ENCODE data around the gene CCL21.

The CCL21 gene

DNA sequence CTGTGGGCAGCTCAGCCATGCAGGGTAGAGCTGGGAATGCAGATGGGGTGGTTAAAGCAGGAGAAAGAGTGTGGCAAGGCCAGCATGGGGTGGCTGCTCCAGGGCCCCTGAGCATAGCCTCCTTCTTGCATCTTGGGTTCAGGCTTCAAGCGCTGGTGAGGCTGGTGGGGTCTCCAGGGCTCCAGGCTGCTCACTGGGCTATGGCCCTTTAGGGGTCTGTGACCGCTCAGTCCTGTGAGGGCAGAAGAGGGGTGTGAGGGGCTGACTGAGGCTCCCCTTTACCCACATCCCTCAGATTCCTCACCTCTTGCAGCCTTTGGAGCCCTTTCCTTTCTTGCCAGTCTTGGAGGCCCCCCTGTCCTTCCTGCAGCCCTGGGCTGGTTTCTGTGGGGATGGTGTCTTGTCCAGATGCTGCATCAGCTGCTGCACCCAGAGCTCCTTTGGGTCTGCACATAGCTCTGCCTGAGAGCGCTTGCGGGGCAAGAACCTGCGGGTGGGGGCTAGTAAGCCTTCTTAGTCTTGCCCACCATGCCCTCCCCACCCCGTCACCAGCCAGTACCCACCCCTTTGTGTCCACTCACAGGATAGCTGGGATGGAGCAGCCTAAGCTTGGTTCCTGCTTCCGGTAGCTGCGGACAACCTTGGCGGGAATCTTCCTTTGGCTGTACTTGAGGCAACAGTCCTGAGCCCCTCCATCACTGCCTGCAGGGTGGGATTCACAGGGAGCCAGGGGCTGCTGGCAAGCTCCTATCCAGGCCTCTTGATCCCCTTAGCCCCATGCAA lies 549 bp downstream of the CCL21 start:
- no peak overlapping the region for H3K9ac ChIP-seq (ENCODE audit: low read depth in 1 of 2, low read length in 2 of 2)
- no peaks in the 10 kb centered on the region for H3K9me3 ChIP-seq (ENCODE audit: control insufficient read depth in 1 of 2, low read length in 2 of 2)
- no peaks in the 10 kb centered on the region for H3K36me3 ChIP-seq (ENCODE audit: control insufficient read depth in 1 of 2, insufficient read depth in 2 of 2, low read length in 2 of 2)
- H3K27ac ChIP-seq (ENCODE audit: low read depth, low read length): no peak overlapping the region
- no peak overlapping the region for H3K4me3 ChIP-seq (ENCODE audit: low read depth in 1 of 2, low read length in 2 of 2)
- no peaks in the 10 kb centered on the region for H3K27me3 ChIP-seq (ENCODE audit: control insufficient read depth in 1 of 2, insufficient read depth in 2 of 2, low read length in 2 of 2)
- H3K4me1 ChIP-seq (ENCODE audit: control insufficient read depth in 1 of 2, insufficient read depth in 2 of 2, low read length in 2 of 2): peaks cover 0 to 15% of the 10 kb centered on the region in 2 donors

DNA sequence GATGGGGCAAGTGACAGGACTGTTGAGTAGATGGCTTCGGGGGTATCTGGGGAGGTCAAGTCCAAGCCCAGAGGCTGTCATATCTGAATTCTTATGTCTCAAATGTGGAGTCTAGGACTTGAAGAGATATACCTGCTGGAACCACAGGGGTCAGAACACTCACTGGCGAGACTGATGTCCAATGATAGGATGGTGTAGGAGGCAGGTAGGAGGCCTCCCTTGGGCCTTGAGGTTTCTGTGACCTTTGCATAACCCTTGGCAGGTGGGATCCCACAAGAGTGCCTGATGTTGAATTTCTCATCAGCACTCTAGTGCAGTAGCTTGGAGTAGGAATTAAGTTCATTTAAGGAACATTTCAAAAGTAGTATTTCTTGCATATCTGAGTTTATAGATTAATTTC lies 2.8 kb downstream of the CCL21 start:
- H3K9ac ChIP-seq (ENCODE audit: low read depth in 1 of 2, low read length in 2 of 2): no peak overlapping the region
- H3K27ac ChIP-seq (ENCODE audit: low read depth, low read length): no peak overlapping the region
- no peaks in the 10 kb centered on the region for H3K27me3 ChIP-seq (ENCODE audit: control insufficient read depth in 1 of 2, insufficient read depth in 2 of 2, low read length in 2 of 2)
- peaks cover 0 to 15% of the 10 kb centered on the region in 2 donors for H3K4me1 ChIP-seq (ENCODE audit: control insufficient read depth in 1 of 2, insufficient read depth in 2 of 2, low read length in 2 of 2)
- H3K36me3 ChIP-seq (ENCODE audit: control insufficient read depth in 1 of 2, insufficient read depth in 2 of 2, low read length in 2 of 2): no peaks in the 10 kb centered on the region
- H3K4me3 ChIP-seq (ENCODE audit: low read depth in 1 of 2, low read length in 2 of 2): no peak overlapping the region
- H3K9me3 ChIP-seq (ENCODE audit: control insufficient read depth in 1 of 2, low read length in 2 of 2): no peaks in the 10 kb centered on the region

DNA sequence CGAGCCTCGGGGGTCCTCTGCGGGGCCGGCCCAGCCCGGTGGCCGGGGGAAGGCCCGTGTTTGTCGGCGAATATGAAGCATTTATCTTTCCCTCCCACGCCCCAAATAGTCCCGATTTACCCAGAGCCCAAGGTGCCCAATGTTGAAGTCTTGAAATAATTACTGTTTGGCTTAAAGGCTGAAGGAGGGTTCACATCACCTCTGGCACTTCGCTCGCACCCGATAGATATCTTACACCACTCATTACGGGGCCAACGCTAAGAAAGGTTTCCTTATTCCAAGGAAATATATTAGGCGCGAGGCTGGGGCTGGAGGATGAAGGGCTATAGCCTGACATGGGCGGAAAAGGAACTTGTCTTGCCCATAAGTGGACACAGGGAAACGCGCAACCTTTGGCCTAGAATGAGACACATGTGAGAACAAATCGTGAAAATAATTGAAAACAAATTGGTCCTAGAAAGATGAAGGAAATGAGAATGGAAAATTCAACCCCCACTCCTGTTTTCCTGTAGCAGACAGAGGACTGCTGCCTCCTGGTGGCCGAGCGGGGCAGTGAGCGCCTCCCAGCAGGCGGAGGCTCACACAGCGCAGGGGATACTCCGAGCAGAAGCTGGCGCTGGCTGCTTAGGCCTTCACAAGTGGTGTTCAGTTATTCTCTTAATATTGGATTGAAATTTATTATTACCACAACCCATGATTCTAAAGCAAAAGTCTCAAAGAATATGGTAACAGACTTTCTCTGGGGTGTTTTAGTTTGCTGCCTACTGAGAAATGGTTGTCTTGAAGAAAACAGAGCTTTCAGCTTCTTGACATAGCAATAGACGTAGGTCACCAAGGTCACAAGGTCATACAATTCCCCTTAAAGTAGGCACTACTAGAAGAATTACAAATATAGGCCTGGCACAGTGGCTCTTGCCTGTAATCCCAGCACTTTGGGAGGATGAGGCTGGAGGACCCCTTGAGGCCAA lies 7.9 kb downstream of the CCL21 start:
- H3K36me3 ChIP-seq (ENCODE audit: control insufficient read depth in 1 of 2, insufficient read depth in 2 of 2, low read length in 2 of 2): no peaks in the 10 kb centered on the region
- H3K4me3 ChIP-seq (ENCODE audit: low read depth in 1 of 2, low read length in 2 of 2): peak overlapping the region; percentile 66 to 87
- H3K9me3 ChIP-seq (ENCODE audit: control insufficient read depth in 1 of 2, low read length in 2 of 2): no peaks in the 10 kb centered on the region
- H3K27ac ChIP-seq (ENCODE audit: low read depth, low read length): peak overlapping the region; percentile 32
- H3K9ac ChIP-seq (ENCODE audit: low read depth in 1 of 2, low read length in 2 of 2): peak overlapping the region; percentile 23 to 50
- peaks cover 0 to 5% of the 10 kb centered on the region in 2 donors for H3K4me1 ChIP-seq (ENCODE audit: control insufficient read depth in 1 of 2, insufficient read depth in 2 of 2, low read length in 2 of 2)
- H3K27me3 ChIP-seq (ENCODE audit: control insufficient read depth in 1 of 2, insufficient read depth in 2 of 2, low read length in 2 of 2): peaks cover 0 to 4% of the 10 kb centered on the region in 2 donors

DNA sequence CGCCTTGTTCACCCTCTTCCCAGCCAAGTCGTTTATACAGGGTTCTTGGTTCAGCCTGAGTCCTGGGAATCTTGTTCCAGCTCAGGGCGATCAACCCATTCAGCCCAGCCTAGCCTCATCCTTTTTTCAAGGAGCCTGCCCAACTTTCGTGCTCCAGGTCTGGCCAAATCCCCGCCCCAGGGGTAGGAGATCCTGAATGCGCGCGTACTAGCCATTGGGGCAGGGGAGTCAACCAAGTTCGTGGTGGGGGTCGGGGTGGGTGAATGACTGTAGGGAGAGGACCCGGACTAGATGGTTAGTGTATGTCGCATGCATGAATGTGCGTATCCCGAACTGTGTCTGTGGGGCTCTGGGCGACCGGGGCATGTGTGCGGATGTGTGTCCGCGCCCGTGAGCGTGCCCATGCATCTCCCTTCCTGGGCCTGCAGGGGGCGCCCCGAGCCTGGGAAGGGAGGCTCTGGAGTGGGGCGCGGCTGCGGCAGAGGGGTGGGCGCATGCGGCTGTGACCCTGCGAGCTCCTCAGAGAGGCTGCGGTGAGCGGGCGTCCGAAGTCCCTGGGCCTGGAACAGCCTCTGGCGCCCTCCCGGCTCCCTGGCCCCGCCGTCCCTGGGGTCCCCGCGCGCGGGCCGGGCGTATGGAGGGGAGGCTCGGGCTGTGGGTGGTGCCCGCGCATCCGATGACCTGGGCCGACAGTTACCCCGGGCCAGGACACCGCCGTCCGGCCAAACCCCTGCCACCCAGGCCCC lies 8.7 kb downstream of the CCL21 start:
- Histone ChIP-seq H3K27ac (ENCODE audit: low read depth, low read length) (peak overlapping the region; percentile 32), H3K27me3 (ENCODE audit: control insufficient read depth in 1 of 2, insufficient read depth in 2 of 2, low read length in 2 of 2) (peaks cover 0 to 4% of the 10 kb centered on the region in 2 donors), H3K36me3 (ENCODE audit: control insufficient read depth in 1 of 2, insufficient read depth in 2 of 2, low read length in 2 of 2) (no peaks in the 10 kb centered on the region), H3K4me1 (ENCODE audit: control insufficient read depth in 1 of 2, insufficient read depth in 2 of 2, low read length in 2 of 2) (peaks cover 0 to 5% of the 10 kb centered on the region in 2 donors), H3K9me3 (ENCODE audit: control insufficient read depth in 1 of 2, low read length in 2 of 2) (no peaks in the 10 kb centered on the region), H3K9ac (ENCODE audit: low read depth in 1 of 2, low read length in 2 of 2) (peak overlapping the region; percentile 23 to 50), H3K4me3 (ENCODE audit: low read depth in 1 of 2, low read length in 2 of 2) (peak overlapping the region; percentile 66 to 87)

DNA sequence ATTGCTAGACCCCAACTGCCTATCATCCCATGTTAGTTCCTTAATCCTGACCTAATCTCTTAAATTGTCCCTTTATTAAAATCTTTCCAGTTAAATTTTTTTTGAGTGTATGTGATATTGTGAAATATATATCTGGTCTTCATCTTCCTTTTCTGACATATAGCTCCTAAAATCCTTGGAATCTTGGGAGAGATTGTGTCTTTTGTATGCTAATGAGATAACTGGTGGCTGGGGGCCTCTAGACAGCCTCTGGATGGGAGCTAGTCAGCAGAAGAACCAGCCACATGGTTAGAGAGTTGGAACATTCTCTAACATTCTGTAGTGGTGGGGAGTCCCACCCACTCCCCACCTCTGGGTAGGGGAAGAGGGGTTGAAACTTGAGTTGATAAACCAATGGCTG lies 15.1 kb downstream of the CCL21 start:
- Histone ChIP-seq H3K27me3 (ENCODE audit: control insufficient read depth in 1 of 2, insufficient read depth in 2 of 2, low read length in 2 of 2) (no peaks in the 10 kb centered on the region), H3K27ac (ENCODE audit: low read depth, low read length) (no peak overlapping the region), H3K4me3 (ENCODE audit: low read depth in 1 of 2, low read length in 2 of 2) (no peak overlapping the region), H3K4me1 (ENCODE audit: control insufficient read depth in 1 of 2, insufficient read depth in 2 of 2, low read length in 2 of 2) (peaks cover under 1 to 2% of the 10 kb centered on the region in 2 donors), H3K9ac (ENCODE audit: low read depth in 1 of 2, low read length in 2 of 2) (no peak overlapping the region), H3K9me3 (ENCODE audit: control insufficient read depth in 1 of 2, low read length in 2 of 2) (no peaks in the 10 kb centered on the region), H3K36me3 (ENCODE audit: control insufficient read depth in 1 of 2, insufficient read depth in 2 of 2, low read length in 2 of 2) (no peaks in the 10 kb centered on the region)

DNA sequence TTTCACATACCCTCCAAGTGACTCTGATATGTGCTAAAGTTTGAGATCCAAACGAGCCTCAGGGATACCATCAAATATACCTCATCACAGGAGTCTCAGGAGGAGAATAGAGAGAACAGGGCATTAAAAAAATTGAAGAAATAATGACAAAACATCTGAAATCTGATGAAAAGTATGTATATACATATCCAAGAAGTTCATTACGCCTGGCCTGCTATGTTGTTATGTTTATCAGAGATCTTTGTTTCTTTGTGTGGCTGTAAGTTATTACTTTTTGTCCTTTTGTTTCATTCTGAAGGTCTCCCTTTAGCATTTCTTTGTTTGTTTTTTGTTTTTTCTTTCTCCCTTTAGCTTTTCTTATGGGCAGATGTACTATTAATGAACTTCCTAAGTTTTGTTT lies 16.4 kb downstream of the CCL21 start:
- H3K9me3 ChIP-seq (ENCODE audit: control insufficient read depth in 1 of 2, low read length in 2 of 2): no peaks in the 10 kb centered on the region
- no peak overlapping the region for H3K4me3 ChIP-seq (ENCODE audit: low read depth in 1 of 2, low read length in 2 of 2)
- no peaks in the 10 kb centered on the region for H3K27me3 ChIP-seq (ENCODE audit: control insufficient read depth in 1 of 2, insufficient read depth in 2 of 2, low read length in 2 of 2)
- H3K9ac ChIP-seq (ENCODE audit: low read depth in 1 of 2, low read length in 2 of 2): no peak overlapping the region
- peaks cover 8 to 9% of the 10 kb centered on the region in 2 donors for H3K4me1 ChIP-seq (ENCODE audit: control insufficient read depth in 1 of 2, insufficient read depth in 2 of 2, low read length in 2 of 2)
- no peaks in the 10 kb centered on the region for H3K36me3 ChIP-seq (ENCODE audit: control insufficient read depth in 1 of 2, insufficient read depth in 2 of 2, low read length in 2 of 2)
- H3K27ac ChIP-seq (ENCODE audit: low read depth, low read length): no peak overlapping the region

DNA sequence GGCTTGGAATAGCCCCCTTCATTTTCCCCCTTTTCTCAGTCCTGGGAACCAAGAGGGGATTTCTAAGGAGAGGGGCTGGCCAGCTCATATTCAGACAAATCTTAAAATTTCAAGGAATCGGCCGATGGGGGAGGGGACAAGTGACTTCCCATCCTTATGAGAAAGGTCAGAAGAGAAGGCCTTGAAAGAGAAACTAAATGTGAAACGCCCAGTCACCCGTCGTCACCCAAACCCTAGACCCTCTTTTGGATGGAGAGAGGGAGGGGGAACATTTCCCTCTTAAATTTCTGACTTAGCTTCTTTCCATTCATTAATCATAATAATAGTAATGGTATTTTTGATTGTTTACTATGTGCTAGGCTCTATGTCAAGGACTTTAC lies 18.0 kb downstream of the CCL21 start:
- no peak overlapping the region for H3K4me3 ChIP-seq (ENCODE audit: low read depth in 1 of 2, low read length in 2 of 2)
- peaks cover 8 to 12% of the 10 kb centered on the region in 2 donors for H3K4me1 ChIP-seq (ENCODE audit: control insufficient read depth in 1 of 2, insufficient read depth in 2 of 2, low read length in 2 of 2)
- H3K27me3 ChIP-seq (ENCODE audit: control insufficient read depth in 1 of 2, insufficient read depth in 2 of 2, low read length in 2 of 2): no peaks in the 10 kb centered on the region
- H3K9ac ChIP-seq (ENCODE audit: low read depth in 1 of 2, low read length in 2 of 2): no peak overlapping the region
- no peak overlapping the region for H3K27ac ChIP-seq (ENCODE audit: low read depth, low read length)
- H3K9me3 ChIP-seq (ENCODE audit: control insufficient read depth in 1 of 2, low read length in 2 of 2): no peaks in the 10 kb centered on the region
- no peaks in the 10 kb centered on the region for H3K36me3 ChIP-seq (ENCODE audit: control insufficient read depth in 1 of 2, insufficient read depth in 2 of 2, low read length in 2 of 2)

DNA sequence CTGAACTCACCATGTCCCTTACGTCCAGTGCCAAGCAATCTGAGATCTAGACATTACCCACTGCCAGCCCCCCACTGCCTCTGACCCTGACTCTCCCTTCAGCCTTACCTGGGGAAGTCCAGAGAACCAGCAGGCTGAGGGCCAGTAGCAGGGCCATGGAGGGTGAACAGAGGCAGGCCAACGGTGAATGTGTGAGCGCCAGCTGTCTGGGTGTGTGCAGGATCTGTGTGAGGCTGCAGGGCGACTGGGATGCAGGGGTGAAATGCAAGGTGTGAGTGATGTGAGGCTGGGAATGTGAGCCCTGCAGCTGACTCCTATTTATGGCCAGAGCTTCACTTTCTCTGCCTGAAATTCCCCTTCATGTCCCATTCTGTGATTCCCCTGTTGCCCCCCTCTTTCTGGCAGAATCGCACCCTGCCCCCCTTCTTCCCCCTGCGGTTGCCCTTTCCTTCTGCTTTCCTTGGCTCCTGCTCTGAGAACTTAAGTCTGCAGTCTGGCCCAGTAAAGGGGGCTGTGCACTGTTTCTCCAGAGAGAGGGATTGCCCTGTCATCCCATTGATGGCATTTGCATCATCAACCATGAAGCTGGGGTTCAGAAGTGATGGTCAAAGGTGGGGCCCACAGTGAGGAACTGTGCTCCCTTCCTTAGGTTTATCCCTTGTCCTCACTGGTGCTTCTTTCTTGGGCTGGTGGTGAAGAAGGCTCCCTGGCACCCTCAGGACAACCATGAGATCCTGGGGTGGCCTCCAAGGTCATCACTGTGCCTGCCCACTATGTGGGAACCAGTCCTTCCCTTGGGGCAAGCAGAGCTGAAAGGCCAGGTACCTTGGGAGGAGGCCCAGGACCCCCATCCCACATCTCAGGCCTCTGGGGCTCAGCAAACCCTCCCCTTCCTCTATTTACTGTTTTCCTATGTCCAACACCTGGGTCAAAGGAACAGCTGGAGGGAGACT lies 18.7 kb downstream of the CCL21 start, which contains the start of gene CCL19:
Gene CCL19, minus strand, starts transcription at position 294 of the 953 bp plus-strand sequence. Its CDS starts 137 bp downstream, at position 157.
- H3K9ac ChIP-seq (ENCODE audit: low read depth in 1 of 2, low read length in 2 of 2): no peak within 1 kb of the TSS
- no peak within 1 kb of the TSS for H3K4me3 ChIP-seq (ENCODE audit: low read depth in 1 of 2, low read length in 2 of 2)
- no peak within 1 kb of the TSS for H3K27ac ChIP-seq (ENCODE audit: low read depth, low read length)
- no peaks in the 10 kb centered on the region for H3K36me3 ChIP-seq (ENCODE audit: control insufficient read depth in 1 of 2, insufficient read depth in 2 of 2, low read length in 2 of 2)
- no peaks in the 10 kb centered on the region for H3K9me3 ChIP-seq (ENCODE audit: control insufficient read depth in 1 of 2, low read length in 2 of 2)
- no peaks in the 10 kb centered on the region for H3K27me3 ChIP-seq (ENCODE audit: control insufficient read depth in 1 of 2, insufficient read depth in 2 of 2, low read length in 2 of 2)
- peaks cover 8 to 12% of the 10 kb centered on the region in 2 donors for H3K4me1 ChIP-seq (ENCODE audit: control insufficient read depth in 1 of 2, insufficient read depth in 2 of 2, low read length in 2 of 2)

DNA sequence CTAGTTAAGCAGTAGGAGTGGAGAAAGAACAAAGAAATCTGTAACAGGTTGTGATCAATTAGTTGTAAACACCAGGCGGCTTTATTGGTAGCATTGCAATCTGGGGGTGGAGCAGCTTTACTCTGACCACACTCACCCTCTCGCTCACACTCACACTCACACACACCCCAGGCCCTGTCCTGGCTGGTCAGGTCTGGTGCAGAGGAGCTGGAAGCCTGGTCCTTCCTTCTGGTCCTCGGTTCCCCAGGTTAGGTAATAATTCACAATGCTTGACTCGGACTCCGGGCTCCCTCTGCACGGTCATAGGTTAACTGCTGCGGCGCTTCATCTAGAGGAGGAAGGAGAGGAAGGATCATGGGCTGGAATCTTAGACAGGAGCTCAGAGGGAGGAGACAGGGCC lies 20.4 kb downstream of the CCL21 start:
- Histone ChIP-seq H3K27ac (ENCODE audit: low read depth, low read length) (no peak overlapping the region), H3K4me3 (ENCODE audit: low read depth in 1 of 2, low read length in 2 of 2) (no peak overlapping the region), H3K9me3 (ENCODE audit: control insufficient read depth in 1 of 2, low read length in 2 of 2) (no peaks in the 10 kb centered on the region)

More for the DNA sequence above, 20.4 kb downstream of the CCL21 start:
- Histone ChIP-seq H3K36me3 (ENCODE audit: control insufficient read depth in 1 of 2, insufficient read depth in 2 of 2, low read length in 2 of 2) (no peaks in the 10 kb centered on the region), H3K4me1 (ENCODE audit: control insufficient read depth in 1 of 2, insufficient read depth in 2 of 2, low read length in 2 of 2) (peaks cover 8 to 12% of the 10 kb centered on the region in 2 donors), H3K9ac (ENCODE audit: low read depth in 1 of 2, low read length in 2 of 2) (no peak overlapping the region), H3K27me3 (ENCODE audit: control insufficient read depth in 1 of 2, insufficient read depth in 2 of 2, low read length in 2 of 2) (no peaks in the 10 kb centered on the region)
